Measurements from ENCODE around the gene IL1RAPL2.

IL1RAPL2 gene

GRCh38 chrX:105328773-105329172 is 762.8 kb downstream of the IL1RAPL2 start:
- H3K36me3 ChIP-seq (replicated peaks): no peaks in the 10 kb centered on the region
- no peaks in the 10 kb centered on the region for H3K9me3 ChIP-seq
- DNase-seq (ENCODE audit: low spot score in 2 of 2): no peak
- H3K4me1 ChIP-seq: no peaks in the 10 kb centered on the region
- H3K27me3 ChIP-seq (ENCODE audit: low read depth): no peaks in the 10 kb centered on the region
- in situ Hi-C loops (cut with MboI; ENCODE audit: low sequenced_read_pairs): no loop called here
- no peak overlapping the region for H3K4me3 ChIP-seq

- in situ Hi-C loops (cut with MboI; ENCODE audit: low sequenced_read_pairs): no loop called here
- H3K4me3 ChIP-seq: no peak overlapping the region
- no peaks in the 10 kb centered on the region for H3K9me3 ChIP-seq
- no peaks in the 10 kb centered on the region for H3K36me3 ChIP-seq (replicated peaks)
- no peaks in the 10 kb centered on the region for H3K4me1 ChIP-seq
- H3K27me3 ChIP-seq (ENCODE audit: low read depth): no peaks in the 10 kb centered on the region
- no peak for DNase-seq (ENCODE audit: low spot score in 2 of 2)
Observed at GRCh38 chrX:105331244-105331643, 765.2 kb downstream of the IL1RAPL2 start.

GRCh38 chrX:105347373-105347772 is 781.4 kb downstream of the IL1RAPL2 start:
- Histone ChIP-seq H3K36me3 (replicated peaks) (no peaks in the 10 kb centered on the region), H3K9me3 (no peaks in the 10 kb centered on the region), H3K4me1 (no peaks in the 10 kb centered on the region), H3K27me3 (ENCODE audit: low read depth) (no peaks in the 10 kb centered on the region), H3K4me3 (no peak overlapping the region)
- no peak for DNase-seq (ENCODE audit: low spot score in 2 of 2)
- in situ Hi-C loops (cut with MboI; ENCODE audit: low sequenced_read_pairs): no loop called here

- DNase-seq (ENCODE audit: low spot score in 2 of 2): no peak
- no peak overlapping the region for H3K4me3 ChIP-seq
- H3K9me3 ChIP-seq: no peaks in the 10 kb centered on the region
- no peaks in the 10 kb centered on the region for H3K27me3 ChIP-seq (ENCODE audit: low read depth)
- in situ Hi-C loops (cut with MboI; ENCODE audit: low sequenced_read_pairs): no loop called here
- H3K36me3 ChIP-seq (replicated peaks): no peaks in the 10 kb centered on the region
- no peaks in the 10 kb centered on the region for H3K4me1 ChIP-seq
Observed at GRCh38 chrX:105349476-105349875, 783.5 kb downstream of the IL1RAPL2 start.

- no peaks in the 10 kb centered on the region for H3K27me3 ChIP-seq (ENCODE audit: low read depth)
- H3K9me3 ChIP-seq: no peaks in the 10 kb centered on the region
- H3K4me1 ChIP-seq: no peaks in the 10 kb centered on the region
- in situ Hi-C loops (cut with MboI; ENCODE audit: low sequenced_read_pairs): no loop called here
- no peaks in the 10 kb centered on the region for H3K36me3 ChIP-seq (replicated peaks)
- DNase-seq (ENCODE audit: low spot score in 2 of 2): no peak
- H3K4me3 ChIP-seq: no peak overlapping the region
Observed at GRCh38 chrX:105375816-105376215, 809.8 kb downstream of the IL1RAPL2 start.

- H3K9me3 ChIP-seq: no peaks in the 10 kb centered on the region
Observed at GRCh38 chrX:105424729-105425128, 858.7 kb downstream of the IL1RAPL2 start.

GRCh38 chrX:105451401-105451800 is 885.4 kb downstream of the IL1RAPL2 start:
- Histone ChIP-seq H3K4me3 (no peak overlapping the region), H3K27me3 (ENCODE audit: low read depth) (no peaks in the 10 kb centered on the region), H3K9me3 (no peaks in the 10 kb centered on the region), H3K4me1 (no peaks in the 10 kb centered on the region), H3K36me3 (replicated peaks) (no peaks in the 10 kb centered on the region)
- in situ Hi-C loops (cut with MboI; ENCODE audit: low sequenced_read_pairs): no loop called here
- DNase-seq (ENCODE audit: low spot score in 2 of 2): no peak

More at GRCh38 chrX:105424729-105425128, 858.7 kb downstream of the IL1RAPL2 start:
- Histone ChIP-seq H3K4me1 (no peaks in the 10 kb centered on the region), H3K4me3 (no peak overlapping the region), H3K36me3 (replicated peaks) (no peaks in the 10 kb centered on the region), H3K27me3 (ENCODE audit: low read depth) (no peaks in the 10 kb centered on the region)
- DNase-seq (ENCODE audit: low spot score in 2 of 2): no peak
- in situ Hi-C loops (cut with MboI; ENCODE audit: low sequenced_read_pairs): no loop called here

- Histone ChIP-seq H3K4me3 (no peak overlapping the region), H3K4me1 (no peaks in the 10 kb centered on the region), H3K27me3 (ENCODE audit: low read depth) (no peaks in the 10 kb centered on the region), H3K36me3 (replicated peaks) (no peaks in the 10 kb centered on the region), H3K9me3 (no peaks in the 10 kb centered on the region)
- no peak for DNase-seq (ENCODE audit: low spot score in 2 of 2)
- in situ Hi-C loops (cut with MboI; ENCODE audit: low sequenced_read_pairs): no loop called here
Observed at GRCh38 chrX:105458846-105459245, 892.8 kb downstream of the IL1RAPL2 start.

GRCh38 chrX:105460376-105460775 is 894.4 kb downstream of the IL1RAPL2 start:
- Histone ChIP-seq H3K9me3 (no peaks in the 10 kb centered on the region), H3K4me1 (no peaks in the 10 kb centered on the region), H3K27me3 (ENCODE audit: low read depth) (no peaks in the 10 kb centered on the region), H3K36me3 (replicated peaks) (no peaks in the 10 kb centered on the region), H3K4me3 (no peak overlapping the region)
- in situ Hi-C loops (cut with MboI; ENCODE audit: low sequenced_read_pairs): no loop called here
- no peak for DNase-seq (ENCODE audit: low spot score in 2 of 2)

- Histone ChIP-seq H3K9me3 (no peaks in the 10 kb centered on the region), H3K4me1 (no peaks in the 10 kb centered on the region), H3K4me3 (no peak overlapping the region), H3K36me3 (replicated peaks) (no peaks in the 10 kb centered on the region), H3K27me3 (ENCODE audit: low read depth) (no peaks in the 10 kb centered on the region)
- no peak for DNase-seq (ENCODE audit: low spot score in 2 of 2)
- in situ Hi-C loops (cut with MboI; ENCODE audit: low sequenced_read_pairs): no loop called here
Observed at GRCh38 chrX:105461016-105461415, 895.0 kb downstream of the IL1RAPL2 start.

GRCh38 chrX:105462186-105462585 is 896.2 kb downstream of the IL1RAPL2 start:
- Histone ChIP-seq H3K4me1 (no peaks in the 10 kb centered on the region), H3K4me3 (no peak overlapping the region), H3K27me3 (ENCODE audit: low read depth) (no peaks in the 10 kb centered on the region), H3K36me3 (replicated peaks) (no peaks in the 10 kb centered on the region), H3K9me3 (no peaks in the 10 kb centered on the region)
- in situ Hi-C loops (cut with MboI; ENCODE audit: low sequenced_read_pairs): no loop called here
- no peak for DNase-seq (ENCODE audit: low spot score in 2 of 2)

GRCh38 chrX:105463473-105463872 is 897.5 kb downstream of the IL1RAPL2 start:
- H3K4me1 ChIP-seq: no peaks in the 10 kb centered on the region
- H3K27me3 ChIP-seq (ENCODE audit: low read depth): no peaks in the 10 kb centered on the region
- H3K9me3 ChIP-seq: no peaks in the 10 kb centered on the region
- H3K4me3 ChIP-seq: no peak overlapping the region
- no peaks in the 10 kb centered on the region for H3K36me3 ChIP-seq (replicated peaks)
- DNase-seq (ENCODE audit: low spot score in 2 of 2): no peak
- in situ Hi-C loops (cut with MboI; ENCODE audit: low sequenced_read_pairs): no loop called here

- H3K27me3 ChIP-seq (ENCODE audit: low read depth): no peaks in the 10 kb centered on the region
Observed at GRCh38 chrX:105464618-105465017, 898.6 kb downstream of the IL1RAPL2 start.

GRCh38 chrX:105468741-105469140 is 902.7 kb downstream of the IL1RAPL2 start:
- H3K9me3 ChIP-seq: no peaks in the 10 kb centered on the region
- no peak overlapping the region for H3K4me3 ChIP-seq
- no peaks in the 10 kb centered on the region for H3K27me3 ChIP-seq (ENCODE audit: low read depth)
- no peak for DNase-seq (ENCODE audit: low spot score in 2 of 2)
- no peaks in the 10 kb centered on the region for H3K36me3 ChIP-seq (replicated peaks)
- in situ Hi-C loops (cut with MboI; ENCODE audit: low sequenced_read_pairs): no loop called here
- H3K4me1 ChIP-seq: no peaks in the 10 kb centered on the region

More at GRCh38 chrX:105464618-105465017, 898.6 kb downstream of the IL1RAPL2 start:
- in situ Hi-C loops (cut with MboI; ENCODE audit: low sequenced_read_pairs): no loop called here
- Histone ChIP-seq H3K4me3 (no peak overlapping the region), H3K4me1 (no peaks in the 10 kb centered on the region), H3K9me3 (no peaks in the 10 kb centered on the region), H3K36me3 (replicated peaks) (no peaks in the 10 kb centered on the region)
- no peak for DNase-seq (ENCODE audit: low spot score in 2 of 2)

- Histone ChIP-seq H3K4me1 (no peaks in the 10 kb centered on the region), H3K36me3 (replicated peaks) (no peaks in the 10 kb centered on the region), H3K4me3 (no peak overlapping the region), H3K27me3 (ENCODE audit: low read depth) (no peaks in the 10 kb centered on the region), H3K9me3 (no peaks in the 10 kb centered on the region)
- in situ Hi-C loops (cut with MboI; ENCODE audit: low sequenced_read_pairs): no loop called here
- DNase-seq (ENCODE audit: low spot score in 2 of 2): no peak
Observed at GRCh38 chrX:105471597-105471996, 905.6 kb downstream of the IL1RAPL2 start.

Data from HAP-1 (cell line).